Measurements from ENCODE around the gene METTL16.

DNA sequence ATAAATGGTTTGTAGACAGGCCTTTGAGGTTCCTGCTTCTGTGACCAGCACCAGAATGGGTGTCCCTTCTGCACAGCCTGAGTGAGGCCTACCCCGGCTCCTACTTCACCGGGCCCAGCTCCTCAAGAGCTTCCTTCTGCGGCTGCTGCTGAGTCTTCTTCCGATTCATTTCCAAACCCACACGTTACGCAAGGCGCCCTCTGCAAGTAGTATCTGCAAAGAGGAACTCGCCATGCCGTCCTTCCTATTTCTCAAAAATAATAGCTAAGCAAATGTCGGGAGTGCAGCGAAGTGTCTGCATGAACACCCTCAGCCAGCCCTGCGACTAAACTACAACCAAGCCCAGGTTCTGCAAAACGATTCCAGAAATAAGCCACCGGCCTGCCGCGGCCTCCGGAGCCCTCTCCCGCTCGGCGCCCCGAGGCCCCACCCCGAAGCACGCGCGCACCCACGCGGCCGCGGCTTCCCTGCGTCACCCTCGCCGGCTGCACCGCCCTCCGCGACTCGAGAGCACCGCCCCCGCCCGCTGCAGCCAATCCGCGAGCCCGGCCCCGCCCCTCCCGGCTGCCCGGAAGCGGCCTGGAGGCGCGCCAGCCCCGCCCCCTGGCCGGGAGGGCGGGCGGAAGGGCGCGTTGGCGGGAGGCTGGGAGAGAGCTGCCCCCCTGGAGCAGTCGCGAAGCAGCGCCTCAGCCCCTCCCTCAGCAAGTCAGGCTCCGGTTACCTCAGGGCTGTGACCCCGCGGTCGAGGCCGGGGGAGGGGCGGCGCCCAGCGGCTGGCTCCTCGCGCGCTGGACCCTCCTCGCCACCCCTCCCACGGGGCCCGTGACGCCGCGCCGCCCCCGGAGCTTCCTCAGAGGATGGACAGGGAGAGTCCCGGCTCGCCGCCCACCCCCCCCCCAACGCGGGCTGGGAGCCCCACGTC is 119.2 kb downstream of the METTL16 start:
- TF ChIP-seq, protein P1, sequence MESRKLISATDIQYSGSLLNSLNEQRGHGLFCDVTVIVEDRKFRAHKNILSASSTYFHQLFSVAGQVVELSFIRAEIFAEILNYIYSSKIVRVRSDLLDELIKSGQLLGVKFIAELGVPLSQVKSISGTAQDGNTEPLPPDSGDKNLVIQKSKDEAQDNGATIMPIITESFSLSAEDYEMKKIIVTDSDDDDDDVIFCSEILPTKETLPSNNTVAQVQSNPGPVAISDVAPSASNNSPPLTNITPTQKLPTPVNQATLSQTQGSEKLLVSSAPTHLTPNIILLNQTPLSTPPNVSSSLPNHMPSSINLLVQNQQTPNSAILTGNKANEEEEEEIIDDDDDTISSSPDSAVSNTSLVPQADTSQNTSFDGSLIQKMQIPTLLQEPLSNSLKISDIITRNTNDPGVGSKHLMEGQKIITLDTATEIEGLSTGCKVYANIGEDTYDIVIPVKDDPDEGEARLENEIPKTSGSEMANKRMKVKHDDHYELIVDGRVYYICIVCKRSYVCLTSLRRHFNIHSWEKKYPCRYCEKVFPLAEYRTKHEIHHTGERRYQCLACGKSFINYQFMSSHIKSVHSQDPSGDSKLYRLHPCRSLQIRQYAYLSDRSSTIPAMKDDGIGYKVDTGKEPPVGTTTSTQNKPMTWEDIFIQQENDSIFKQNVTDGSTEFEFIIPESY (IDR thresholded peaks at IDR 0.05; ENCODE audit: extremely low read depth, insufficient replicate concordance, low read length) = no peak
- TF ChIP-seq EZH2phosphoT487 (IDR thresholded peaks at IDR 0.05; ENCODE audit: borderline replicate concordance) (no peak), POLR2A (IDR thresholded peaks at IDR 0.05; ENCODE audit: borderline replicate concordance, extremely low read depth, insufficient read depth, insufficient read length) (peak; percentile 19), POLR2AphosphoS5 (IDR thresholded peaks at IDR 0.05; ENCODE audit: low read depth, low read length) (peak; percentile 56; the same call in 1 of the 2 replicates), SIN3A (IDR thresholded peaks at IDR 0.05; ENCODE audit: low read depth) (no peak), JUND (IDR thresholded peaks at IDR 0.05) (no peak), SP1 (IDR thresholded peaks at IDR 0.05; ENCODE audit: low read depth) (no peak), RAD21 (IDR thresholded peaks at IDR 0.05; ENCODE audit: low read depth) (no peak)
- TF ChIP-seq, protein P2, sequence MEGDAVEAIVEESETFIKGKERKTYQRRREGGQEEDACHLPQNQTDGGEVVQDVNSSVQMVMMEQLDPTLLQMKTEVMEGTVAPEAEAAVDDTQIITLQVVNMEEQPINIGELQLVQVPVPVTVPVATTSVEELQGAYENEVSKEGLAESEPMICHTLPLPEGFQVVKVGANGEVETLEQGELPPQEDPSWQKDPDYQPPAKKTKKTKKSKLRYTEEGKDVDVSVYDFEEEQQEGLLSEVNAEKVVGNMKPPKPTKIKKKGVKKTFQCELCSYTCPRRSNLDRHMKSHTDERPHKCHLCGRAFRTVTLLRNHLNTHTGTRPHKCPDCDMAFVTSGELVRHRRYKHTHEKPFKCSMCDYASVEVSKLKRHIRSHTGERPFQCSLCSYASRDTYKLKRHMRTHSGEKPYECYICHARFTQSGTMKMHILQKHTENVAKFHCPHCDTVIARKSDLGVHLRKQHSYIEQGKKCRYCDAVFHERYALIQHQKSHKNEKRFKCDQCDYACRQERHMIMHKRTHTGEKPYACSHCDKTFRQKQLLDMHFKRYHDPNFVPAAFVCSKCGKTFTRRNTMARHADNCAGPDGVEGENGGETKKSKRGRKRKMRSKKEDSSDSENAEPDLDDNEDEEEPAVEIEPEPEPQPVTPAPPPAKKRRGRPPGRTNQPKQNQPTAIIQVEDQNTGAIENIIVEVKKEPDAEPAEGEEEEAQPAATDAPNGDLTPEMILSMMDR (IDR thresholded peaks at IDR 0.05 in 2 of 3, conservative IDR thresholded peaks at IDR 0.05 in 1 of 3; ENCODE audit: borderline replicate concordance in 1 of 3, insufficient read depth in 1 of 3, low read depth in 2 of 3, low read length in 2 of 3) = no peak
- TF ChIP-seq, protein P3, sequence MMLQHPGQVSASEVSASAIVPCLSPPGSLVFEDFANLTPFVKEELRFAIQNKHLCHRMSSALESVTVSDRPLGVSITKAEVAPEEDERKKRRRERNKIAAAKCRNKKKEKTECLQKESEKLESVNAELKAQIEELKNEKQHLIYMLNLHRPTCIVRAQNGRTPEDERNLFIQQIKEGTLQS (IDR thresholded peaks at IDR 0.05) = no peak

Measured in HCT116 (cell line).